ENCODE results near the gene GRIN3A. TPM values are rescaled to one million over a fixed set of nuclear protein-coding genes. Genes with fewer than 3 reads are reported as not detected.
"Not testable (repeated sequence)": the region's sequence is repeated elsewhere in the genome, so short reads cannot be mapped to it uniquely, and the experiment has no call there.

Gene GRIN3A
- total RNA-seq, 1 donor from 2014 or later, result not detected

GRCh38 chr9:101632611-101633010, 105.8 kb downstream of the GRIN3A start:
- DNase-seq (ENCODE audit: low spot score), result no peak

GRCh38 chr9:101631892-101632291, 106.6 kb downstream of the GRIN3A start:
- DNase-seq (ENCODE audit: low spot score), result no peak

GRCh38 chr9:101629636-101630035, 108.8 kb downstream of the GRIN3A start:
- no peak for DNase-seq (ENCODE audit: low spot score)

- no peak for DNase-seq (ENCODE audit: low spot score)
Observed at GRCh38 chr9:101628173-101628572, 110.3 kb downstream of the GRIN3A start.

GRCh38 chr9:101626295-101626694, 112.2 kb downstream of the GRIN3A start:
- no peak for DNase-seq (ENCODE audit: low spot score)

DNA sequence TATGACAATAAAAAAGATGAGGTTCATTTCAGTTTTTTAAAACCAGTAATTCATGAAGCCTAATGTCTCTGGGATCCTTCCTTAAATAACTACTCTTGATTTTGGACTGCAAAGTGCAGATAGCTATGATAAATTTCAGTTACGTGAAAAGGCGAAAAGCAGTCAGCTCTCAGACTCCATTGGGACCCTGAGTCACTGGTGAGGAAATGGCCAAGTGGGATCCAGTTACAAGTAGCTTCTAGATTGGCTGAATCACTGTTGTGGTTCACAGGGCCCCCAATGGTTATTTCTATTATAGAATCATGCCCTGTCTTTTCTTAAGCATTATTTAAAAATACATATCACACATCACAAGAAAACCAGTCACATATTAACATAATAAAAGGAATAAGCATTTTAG, 112.6 kb downstream of the GRIN3A start:
- no peak for DNase-seq (ENCODE audit: low spot score)

- no peak for DNase-seq (ENCODE audit: low spot score)
Observed at GRCh38 chr9:101620452-101620851, 118.0 kb downstream of the GRIN3A start.

GRCh38 chr9:101618698-101619097, 119.7 kb downstream of the GRIN3A start:
- no peak for DNase-seq (ENCODE audit: low spot score)

DNA sequence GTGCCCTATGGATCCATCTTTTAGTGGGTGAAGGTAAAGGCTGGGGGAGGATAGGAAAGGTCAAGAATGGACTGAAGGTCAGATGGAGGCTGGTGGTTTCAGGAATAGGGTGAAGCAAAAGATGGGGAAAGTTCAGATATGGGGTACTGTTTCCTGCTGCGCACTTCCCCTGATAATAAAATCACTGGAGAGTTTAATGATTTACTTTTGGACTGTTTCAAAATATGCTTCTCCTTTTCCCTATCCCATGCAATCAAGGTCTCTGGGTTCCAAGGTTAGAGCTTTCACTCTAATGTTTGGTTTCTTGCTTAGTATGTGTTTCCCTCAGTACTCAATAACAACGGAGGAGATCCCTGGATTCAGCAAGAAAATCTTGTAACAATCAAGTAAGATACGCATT, 132.9 kb downstream of the GRIN3A start:
- DNase-seq (ENCODE audit: low spot score), result no peak

DNA sequence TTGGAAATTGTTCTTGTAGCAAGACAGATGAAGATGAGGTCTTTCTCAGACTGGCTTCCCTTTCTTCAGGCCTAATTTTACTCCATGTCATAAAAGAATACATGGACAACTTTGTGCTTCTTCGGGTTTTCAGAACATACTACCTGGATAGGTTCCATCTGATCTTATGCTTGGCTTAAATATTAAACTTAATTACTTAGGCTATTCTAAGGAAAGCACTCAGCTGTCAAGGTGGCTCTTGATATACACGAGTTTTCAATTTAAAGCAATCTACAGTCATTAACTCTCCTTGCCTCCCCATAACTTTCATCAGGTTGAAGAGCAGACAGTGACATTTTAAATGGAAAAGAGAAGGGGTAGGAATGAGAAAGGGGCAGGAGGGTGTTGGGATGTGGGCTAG, 134.2 kb downstream of the GRIN3A start:
- DNase-seq (ENCODE audit: low spot score), result no peak

- peak; percentile 22 for DNase-seq (ENCODE audit: low spot score)
Observed at GRCh38 chr9:101601904-101602765, 136.3 kb downstream of the GRIN3A start.

DNA sequence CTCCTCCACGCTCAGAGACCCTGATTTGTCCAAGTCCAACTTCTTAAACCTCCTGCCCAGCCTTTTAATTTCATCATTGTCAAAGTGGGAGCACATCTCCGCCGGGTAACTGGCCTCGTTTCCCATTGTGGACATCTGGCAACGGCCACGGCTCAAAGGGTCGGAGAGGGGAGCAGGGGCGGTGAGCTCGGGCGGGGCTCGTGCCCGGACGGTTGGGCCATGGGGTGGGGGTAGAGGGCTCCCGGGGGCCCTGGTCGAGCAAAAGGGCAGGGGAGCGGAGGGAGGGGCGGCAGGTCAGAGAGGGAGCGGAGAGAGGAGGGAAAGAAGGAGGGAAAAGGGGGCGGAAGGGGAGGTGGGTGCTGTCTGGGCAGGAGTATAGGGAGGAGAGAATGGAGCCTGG, 143.7 kb downstream of the GRIN3A start, which contains the start of gene PPP3R2:
TSS of gene PPP3R2 (minus strand) at position 174 of the 400 bp plus-strand sequence. CDS start at position 126, 48 bp downstream.
- no peak for DNase-seq (ENCODE audit: low spot score)

DNA sequence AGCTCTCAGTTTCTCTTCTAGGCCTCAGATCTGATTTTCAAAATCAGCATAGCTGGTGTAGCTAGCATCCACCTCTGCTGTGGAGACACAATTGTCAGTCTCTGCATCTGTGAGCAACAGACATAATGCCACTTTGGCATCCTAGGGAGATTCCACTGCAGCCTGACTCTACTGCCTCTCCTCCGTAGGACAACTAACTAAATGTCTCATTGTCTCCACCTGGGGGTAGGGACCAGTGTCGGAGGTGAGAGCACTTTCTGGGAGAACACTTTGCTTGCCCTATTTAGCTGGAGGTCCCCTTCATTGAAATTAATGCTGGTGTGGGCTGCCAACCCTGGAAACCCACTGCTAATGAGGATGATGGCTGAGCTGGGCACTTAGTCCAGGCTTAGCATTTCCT, 145.1 kb downstream of the GRIN3A start:
- no peak for DNase-seq (ENCODE audit: low spot score)

GRCh38 chr9:101592788-101593187, 145.7 kb downstream of the GRIN3A start:
- no peak for DNase-seq (ENCODE audit: low spot score)

DNA sequence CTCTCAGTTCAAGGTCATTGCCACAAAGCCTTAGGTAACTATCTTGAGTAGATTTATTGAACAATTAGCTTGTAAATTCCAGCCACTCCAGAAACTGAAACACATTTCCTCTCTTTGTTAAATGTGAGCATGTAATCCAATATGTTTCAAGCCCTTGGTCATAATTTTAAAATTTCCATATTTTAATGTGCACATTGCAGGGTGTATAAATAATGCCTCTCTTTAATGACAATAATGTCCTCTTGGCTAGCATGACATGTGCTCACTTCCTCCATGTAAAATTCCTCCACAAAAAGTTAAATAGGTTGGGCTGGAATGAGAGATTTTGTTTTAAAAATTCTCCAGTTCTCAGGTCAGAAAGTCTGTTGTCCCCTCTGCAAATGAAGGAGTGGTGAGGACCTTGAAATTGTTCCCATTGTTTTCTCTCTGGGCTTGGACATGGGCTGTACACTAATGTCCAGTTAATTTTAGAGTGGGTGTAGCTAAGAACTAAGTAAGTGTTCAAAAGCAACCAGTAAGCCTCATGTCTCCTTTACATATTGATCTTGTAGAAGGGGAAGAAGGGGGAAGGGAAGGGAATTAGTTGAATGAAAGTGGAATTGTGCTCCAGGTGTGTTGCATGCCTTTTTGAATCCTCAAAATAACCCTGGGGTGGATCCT, 146.5 kb downstream of the GRIN3A start:
- DNase-seq (ENCODE audit: low spot score), result no peak

DNA sequence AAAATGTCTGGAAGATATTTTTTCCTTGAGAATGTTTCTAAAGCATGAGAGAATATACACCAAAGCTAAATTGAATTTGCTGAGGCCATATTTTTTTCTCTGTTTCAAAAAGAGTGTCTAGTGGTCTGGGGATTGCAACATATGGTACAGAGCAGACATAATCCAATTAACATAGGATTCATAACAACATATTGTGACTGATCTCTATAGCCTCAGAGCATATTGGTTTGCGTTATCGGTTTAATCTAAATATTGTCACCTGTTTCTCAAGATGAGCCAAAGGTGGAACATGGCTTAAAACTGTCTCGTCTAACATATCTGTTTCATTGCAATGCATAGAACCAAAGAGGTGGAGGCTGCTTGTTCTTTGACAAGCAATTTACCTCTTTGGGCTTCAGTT, 147.5 kb downstream of the GRIN3A start:
- no peak for DNase-seq (ENCODE audit: low spot score)

- not testable (repeated sequence) for DNase-seq (ENCODE audit: low spot score)
Observed at GRCh38 chr9:101590074-101590473, 148.4 kb downstream of the GRIN3A start.

GRCh38 chr9:101587332-101588043, 151.0 kb downstream of the GRIN3A start:
- DNase-seq (ENCODE audit: low spot score), result no peak

GRCh38 chr9:101586651-101587050, 151.8 kb downstream of the GRIN3A start:
- no peak for DNase-seq (ENCODE audit: low spot score)

- DNase-seq (ENCODE audit: low spot score), result no peak
Observed at GRCh38 chr9:101585740-101586139, 152.7 kb downstream of the GRIN3A start.

GRCh38 chr9:101582553-101582952, 155.9 kb downstream of the GRIN3A start:
- DNase-seq (ENCODE audit: low spot score), result no peak

All from mucosa of gallbladder (tissue), 1 donor.